Common myeloid progenitor, CD34-positive (primary cell): ENCODE data around the gene UAP1L1.

Source experiments
- CTCF ChIA-PET: fragments of 350-600 bp; sonication (Branson Sonifier 250); formaldehyde crosslinking; loops from one replicate; lab custom pipeline; 2021; ENCODE audit warnings: antibody characterized with exemption; lab: Charles Lee
- POLR2A ChIA-PET: fragments of 350-600 bp; sonication (Branson Sonifier 250); formaldehyde crosslinking; loops from one replicate; lab custom pipeline; 2021; ENCODE audit warnings: antibody characterized with exemption; lab: Charles Lee
- DNase-seq, 3 donors: peaks; one replicate each; pipeline versions ENCODE4 v3.0.0 to v3.0.0-alpha.2; 2013
- H3K27ac ChIP-seq, 2 experiments: 1 replicate in 1 of 2; 2 replicates in 1 of 2; pipeline ENCODE4 v1.7.0; 2013; ENCODE audit warnings: inconsistent platforms in 2 of 2, low read length in 2 of 2, mild to moderate bottlenecking in 2 of 2, low read depth in 1 of 2, moderate library complexity in 1 of 2; ENCODE audit not compliant: severe bottlenecking in 2 of 2, insufficient read depth in 1 of 2, poor library complexity in 1 of 2
- H3K27me3 ChIP-seq, 5 experiments: replicated peaks in 2 of 5; 1 replicate in 3 of 5; 2 replicates in 2 of 5; pipeline versions ENCODE4 v1.6.1 to v1.7.0; 2013; ENCODE audit warnings: low read length in 4 of 5, mild to moderate bottlenecking in 2 of 5, moderate library complexity in 2 of 5, inconsistent platforms in 1 of 5; ENCODE audit not compliant: insufficient read depth in 5 of 5, control insufficient read depth in 4 of 5
- H3K36me3 ChIP-seq, 4 experiments: 1 replicate in 2 of 4; 2 replicates in 2 of 4; pipeline versions ENCODE4 v1.6.1 to v1.7.0; 2013; ENCODE audit warnings: low read length in 3 of 4, control low read depth in 1 of 4, mild to moderate bottlenecking in 1 of 4; ENCODE audit not compliant: control insufficient read depth in 4 of 4, insufficient read depth in 4 of 4
- H3K4me1 ChIP-seq, 4 experiments: 1 replicate in 3 of 4; 2 replicates in 1 of 4; pipeline versions ENCODE4 v1.6.1 to v1.7.1; 2013; ENCODE audit warnings: low read length in 3 of 4, mild to moderate bottlenecking in 3 of 4, control low read depth in 1 of 4, inconsistent platforms in 1 of 4, moderate library complexity in 1 of 4; ENCODE audit not compliant: control insufficient read depth in 4 of 4, insufficient read depth in 4 of 4; ENCODE audit errors: control extremely low read depth in 1 of 4
- H3K4me3 ChIP-seq, 7 experiments: 1 replicate in 4 of 7; 2 replicates in 3 of 7; pipeline versions ENCODE4 v1.5.1 to v1.7.0; 2013; ENCODE audit warnings: mild to moderate bottlenecking in 7 of 7, low read length in 6 of 7, moderate library complexity in 6 of 7, inconsistent platforms in 2 of 7, low read depth in 2 of 7, control low read depth in 1 of 7; ENCODE audit not compliant: insufficient read depth in 4 of 7, control insufficient read depth in 1 of 7; ENCODE audit errors: extremely low read depth in 1 of 7
- H3K9me3 ChIP-seq, 5 experiments: 1 replicate in 4 of 5; 2 replicates in 1 of 5; pipeline versions ENCODE4 v1.6.1 to v1.7.1; 2013; ENCODE audit warnings: low read length in 4 of 5, mild to moderate bottlenecking in 2 of 5, inconsistent platforms in 1 of 5, low read depth in 1 of 5, moderate library complexity in 1 of 5; ENCODE audit not compliant: control insufficient read depth in 4 of 5, insufficient read depth in 2 of 5; ENCODE audit errors: control extremely low read depth in 1 of 5
- WGBS: methylation state at CpG from one replicate; pipeline ENCODE4 v1.1.5; 2013; ENCODE audit not compliant: insufficient coverage; 5-methylcytosine and 5-hydroxymethylcytosine counted together

The UAP1L1 gene

DNA sequence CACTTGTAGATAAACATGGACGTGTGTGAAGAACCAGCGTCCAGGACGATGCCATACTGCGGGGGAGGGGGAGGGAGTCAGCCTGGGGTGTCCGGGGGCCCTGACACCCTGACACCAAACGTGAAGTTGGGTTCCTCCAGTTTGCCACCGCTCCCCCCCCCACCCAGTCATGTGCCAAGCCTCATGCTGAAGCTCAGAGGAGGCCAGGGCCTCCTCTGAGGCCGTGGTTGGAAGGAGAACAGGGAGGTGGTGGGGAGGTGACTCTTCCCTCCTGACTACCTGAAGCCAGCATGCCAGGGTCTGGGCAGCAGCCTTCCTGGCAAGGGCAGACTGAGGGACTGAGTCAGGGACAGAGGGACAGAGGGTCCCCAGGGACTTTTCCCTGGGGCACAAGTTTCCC, 25.0 kb upstream of the UAP1L1 start:
- ChIA-PET CTCF (interaction anchor here (0.5 to 1.9 kb wide), 5 partner anchors 9 to 174 kb away, joined by 3 to 11 read pairs (median 4); no protein-coding TSS in a partner anchor), POLR2A (no interaction called here)
- H3K27me3 ChIP-seq, result peaks cover 0 to 84% (median 26%) of the 10 kb centered on the region in 5 experiments
- H3K9me3 ChIP-seq, result no peaks in the 10 kb centered on the region
- no peak for DNase-seq
- WGBS, result 90% methylated on average over 5 of the region's 8 CpGs
- no peak overlapping the region for H3K4me3 ChIP-seq
- H3K4me1 ChIP-seq, result peaks cover 0 to 16% (median 15%) of the 10 kb centered on the region in 4 experiments
- H3K36me3 ChIP-seq, result no peaks in the 10 kb centered on the region
- no peak overlapping the region for H3K27ac ChIP-seq

DNA sequence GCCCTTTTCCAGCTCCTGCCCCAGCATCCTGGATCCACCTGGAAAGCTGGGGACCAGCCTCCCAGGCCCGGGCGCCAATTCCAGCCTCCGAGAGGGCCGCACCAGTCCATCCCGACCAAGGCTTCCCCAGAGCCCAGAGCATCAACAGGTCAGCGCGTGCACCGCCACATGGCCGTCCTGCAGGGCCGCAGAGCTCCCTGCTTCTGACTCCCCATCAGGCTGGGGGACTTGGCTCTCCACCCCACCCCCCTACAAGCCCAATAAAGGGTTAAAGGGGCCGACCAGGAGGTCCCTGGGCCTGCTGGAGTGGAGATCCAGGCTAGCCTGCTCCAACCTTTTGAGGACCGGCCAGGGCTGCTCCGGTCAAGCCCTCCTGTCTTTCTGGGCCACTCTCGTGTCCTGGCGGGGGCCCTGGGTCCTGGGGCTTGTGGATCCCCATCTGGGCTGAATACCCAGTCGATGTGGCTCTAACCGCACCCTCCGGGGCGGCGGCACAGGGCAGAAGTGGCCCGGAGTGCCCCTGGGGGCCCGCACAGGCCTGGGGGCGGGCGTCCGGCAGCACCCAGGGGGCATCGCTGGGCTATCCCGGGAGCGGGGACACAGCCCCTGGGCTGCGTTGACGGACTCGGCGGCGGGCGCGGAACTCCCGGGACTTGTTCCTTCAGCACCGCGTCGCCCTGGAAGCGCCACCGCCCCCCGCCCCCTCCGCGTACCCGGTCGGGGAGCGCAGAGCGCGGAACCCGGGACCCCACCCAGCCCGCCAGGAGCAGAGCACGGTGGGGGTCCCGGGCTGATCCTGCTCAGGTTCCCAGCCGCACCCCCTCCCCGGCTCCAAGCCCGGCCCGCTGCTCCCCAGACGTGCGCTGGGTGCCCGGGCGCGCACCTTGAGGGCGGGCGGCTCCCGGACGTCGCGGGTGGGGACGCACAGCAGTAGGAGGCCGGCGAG, 24.0 kb upstream of the UAP1L1 start:
- H3K9me3 ChIP-seq, result no peaks in the 10 kb centered on the region
- ChIA-PET POLR2A (no interaction called here), CTCF (interaction anchor here (0.5 to 1.9 kb wide), 4 partner anchors 8 to 173 kb away, joined by 3 to 11 read pairs (median 6); no protein-coding TSS in a partner anchor)
- H3K36me3 ChIP-seq, result no peaks in the 10 kb centered on the region
- no peak overlapping the region for H3K27ac ChIP-seq
- peaks cover 0 to 21% (median 16%) of the 10 kb centered on the region in 4 experiments for H3K4me1 ChIP-seq
- peaks cover 0 to 77% (median 24%) of the 10 kb centered on the region in 5 experiments for H3K27me3 ChIP-seq
- H3K4me3 ChIP-seq, result peak overlapping the region in 5 of 7 experiments; percentile 20 to 52 (median 25)
- peak in 1 of 3 donors; percentile 22 for DNase-seq
- WGBS, result 4% methylated on average over 49 of the region's 71 CpGs

GRCh38 chr9:137053944-137054931, 23.1 kb upstream of the UAP1L1 start, which contains the start of gene ENTPD2:
TSS of gene ENTPD2 (minus strand) at chr9:137054061. CDS start at chr9:137053997, 64 bp downstream.
- peak within 1 kb of the TSS in 5 of 7 experiments; percentile 20 to 52 (median 25) for H3K4me3 ChIP-seq
- H3K4me1 ChIP-seq, result peaks cover 0 to 28% (median 23%) of the 10 kb centered on the region in 4 experiments
- H3K27me3 ChIP-seq, result peaks cover 0 to 69% (median 22%) of the 10 kb centered on the region in 5 experiments
- H3K36me3 ChIP-seq, result no peaks in the 10 kb centered on the region
- no peak within 1 kb of the TSS for H3K27ac ChIP-seq
- 22% methylated on average over 61 of the region's 90 CpGs for WGBS
- POLR2A ChIA-PET, result no interaction called here
- DNase-seq, result peak in 1 of 3 donors; percentile 18
- no peaks in the 10 kb centered on the region for H3K9me3 ChIP-seq
- CTCF ChIA-PET, result interaction anchor here (7.8 kb wide), 1 partner anchor 14 kb away, joined by 76 read pairs; the partner anchor contains the start of gene SAPCD2

- peaks cover 0 to 28% (median 21%) of the 10 kb centered on the region in 4 experiments for H3K4me1 ChIP-seq
- CTCF ChIA-PET, result interaction anchor here (1.5 to 7.8 kb wide), 2 partner anchors 8 to 13 kb away, joined by 9 to 76 read pairs; partner anchors contain the start of gene SAPCD2
- 98% methylated on average over 17 of the region's 17 CpGs for WGBS
These were observed 22.4 kb upstream of the UAP1L1 start for GRCh38 chr9:137054932-137055384.

GRCh38 chr9:137055385-137056364, 21.6 kb upstream of the UAP1L1 start:
- 80% methylated on average over 22 of the region's 28 CpGs for WGBS
- Histone ChIP-seq H3K4me3 (no peak overlapping the region), H3K9me3 (no peaks in the 10 kb centered on the region), H3K4me1 (peaks cover 0 to 33% (median 21%) of the 10 kb centered on the region in 4 experiments), H3K36me3 (no peaks in the 10 kb centered on the region), H3K27me3 (peaks cover 0 to 55% (median 18%) of the 10 kb centered on the region in 5 experiments), H3K27ac (no peak overlapping the region)
- ChIA-PET POLR2A (no interaction called here), CTCF (interaction anchor here (0.7 to 7.8 kb wide), 4 partner anchors 9 to 26 kb away, joined by 4 to 76 read pairs (median 7); partner anchors contain the start of gene SAPCD2)
- DNase-seq, result no peak

More at GRCh38 chr9:137054932-137055384, 22.4 kb upstream of the UAP1L1 start:
- DNase-seq, result no peak
- peaks cover 0 to 62% (median 21%) of the 10 kb centered on the region in 5 experiments for H3K27me3 ChIP-seq
- no peaks in the 10 kb centered on the region for H3K36me3 ChIP-seq
- H3K4me3 ChIP-seq, result no peak overlapping the region
- H3K9me3 ChIP-seq, result no peaks in the 10 kb centered on the region
- POLR2A ChIA-PET, result no interaction called here
- no peak overlapping the region for H3K27ac ChIP-seq
